ENCODE data around the gene KIAA0513.

KIAA0513 gene

DNA sequence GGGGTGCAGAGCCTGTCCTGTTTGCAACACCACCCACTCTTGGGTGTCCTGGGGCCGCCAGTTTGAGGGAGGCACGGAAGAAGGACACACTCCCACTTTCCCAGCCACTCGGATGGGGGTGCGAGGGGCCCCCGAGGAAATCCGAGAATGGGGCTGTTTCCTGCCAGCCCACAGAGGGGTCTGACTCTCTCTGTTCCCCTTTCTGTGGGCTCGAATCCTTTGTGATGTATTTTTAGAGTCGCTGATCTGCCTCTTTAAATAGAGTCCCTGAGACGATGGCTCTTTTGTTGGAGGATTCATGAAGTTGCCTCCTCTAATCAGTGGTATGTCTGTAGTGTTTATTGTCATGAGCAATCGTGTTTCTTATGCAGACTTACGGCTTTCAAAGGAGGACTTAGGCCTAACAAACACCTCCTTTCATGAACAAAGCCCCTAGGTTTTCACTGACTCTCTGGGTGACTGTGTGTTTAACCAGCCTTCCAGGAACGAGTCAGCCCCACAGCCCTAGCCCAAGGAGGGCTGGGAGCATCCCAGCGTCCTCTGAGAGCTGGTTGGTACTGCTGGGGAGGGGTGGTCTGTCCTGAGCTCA, 55.5 kb downstream of the KIAA0513 start:
- Histone ChIP-seq H3K9ac (ENCODE audit: low read depth, low read length, poor library complexity, severe bottlenecking) (no peak overlapping the region), H3K4me3 (ENCODE audit: low read length, poor library complexity, severe bottlenecking) (no peak overlapping the region), H3K4me1 (ENCODE audit: insufficient read depth, low read length, poor library complexity, severe bottlenecking) (no peaks in the 10 kb centered on the region), H3K36me3 (ENCODE audit: insufficient read depth, low read length) (no peaks in the 10 kb centered on the region), H3K27me3 (ENCODE audit: insufficient read depth, low read length, poor library complexity, severe bottlenecking) (no peaks in the 10 kb centered on the region), H3K79me2 (ENCODE audit: insufficient read depth, low read length) (no peaks in the 10 kb centered on the region), H4K20me1 (ENCODE audit: insufficient read depth, low read length, poor library complexity, severe bottlenecking) (no peaks in the 10 kb centered on the region), H3F3A (ENCODE audit: low read depth) (no peaks in the 10 kb centered on the region), H3K4me2 (ENCODE audit: low read depth, low read length, poor library complexity, severe bottlenecking) (no peak overlapping the region), H3K9me3 (ENCODE audit: insufficient read depth, low read depth, low read length) (no peaks in the 10 kb centered on the region), H3K9me2 (replicated peaks; ENCODE audit: low read depth, low read length) (no peaks in the 10 kb centered on the region), H2AFZ (ENCODE audit: low read length) (no peak overlapping the region)
- TF ChIP-seq CTCF (conservative IDR thresholded peaks at IDR 0.05; ENCODE audit: low read length) (no peak), EZH2phosphoT487 (IDR thresholded peaks at IDR 0.05; ENCODE audit: borderline replicate concordance) (no peak)

GRCh38 chr16:85084841-85085510, 57.4 kb downstream of the KIAA0513 start:
- Histone ChIP-seq H3F3A (ENCODE audit: low read depth) (no peaks in the 10 kb centered on the region), H3K9me3 (ENCODE audit: insufficient read depth, low read depth, low read length) (no peaks in the 10 kb centered on the region), H3K4me1 (ENCODE audit: insufficient read depth, low read length, poor library complexity, severe bottlenecking) (no peaks in the 10 kb centered on the region), H4K20me1 (ENCODE audit: insufficient read depth, low read length, poor library complexity, severe bottlenecking) (no peaks in the 10 kb centered on the region), H3K36me3 (ENCODE audit: insufficient read depth, low read length) (no peaks in the 10 kb centered on the region), H3K9ac (ENCODE audit: low read depth, low read length, poor library complexity, severe bottlenecking) (no peak overlapping the region), H3K27me3 (ENCODE audit: insufficient read depth, low read length, poor library complexity, severe bottlenecking) (no peaks in the 10 kb centered on the region), H3K4me2 (ENCODE audit: low read depth, low read length, poor library complexity, severe bottlenecking) (no peak overlapping the region), H2AFZ (ENCODE audit: low read length) (no peak overlapping the region), H3K4me3 (ENCODE audit: low read length, poor library complexity, severe bottlenecking) (no peak overlapping the region), H3K9me2 (replicated peaks; ENCODE audit: low read depth, low read length) (no peaks in the 10 kb centered on the region), H3K79me2 (ENCODE audit: insufficient read depth, low read length) (no peaks in the 10 kb centered on the region)
- no peak for TF ChIP-seq EZH2phosphoT487 (IDR thresholded peaks at IDR 0.05; ENCODE audit: borderline replicate concordance)
- TF ChIP-seq CTCF (conservative IDR thresholded peaks at IDR 0.05; ENCODE audit: low read length), result no peak

DNA sequence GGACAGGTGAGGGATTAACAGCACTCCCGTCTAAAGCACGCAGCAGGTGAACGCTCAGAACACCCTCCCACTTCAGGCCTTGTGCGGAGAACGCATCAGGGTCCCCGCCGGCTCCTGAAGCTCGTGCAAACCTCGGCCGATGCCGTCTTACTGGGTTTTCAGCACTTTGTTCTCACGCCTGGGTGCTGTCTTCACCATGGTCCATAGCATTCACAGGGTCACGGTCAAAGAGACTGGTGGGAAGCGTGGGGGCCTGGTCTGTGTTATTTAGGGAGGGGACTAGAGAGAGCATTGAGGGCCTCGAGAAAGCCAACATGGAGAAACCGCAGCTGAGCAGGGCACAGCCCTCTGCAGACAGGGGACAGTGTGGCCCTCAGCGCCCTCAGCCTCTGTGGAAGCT, 58.1 kb downstream of the KIAA0513 start:
- no peaks in the 10 kb centered on the region for H3K27me3 ChIP-seq (ENCODE audit: insufficient read depth, low read length, poor library complexity, severe bottlenecking)
- no peaks in the 10 kb centered on the region for H3K36me3 ChIP-seq (ENCODE audit: insufficient read depth, low read length)

More for the DNA sequence above, 58.1 kb downstream of the KIAA0513 start:
- Histone ChIP-seq H3K4me3 (ENCODE audit: low read length, poor library complexity, severe bottlenecking) (no peak overlapping the region), H3K9me2 (replicated peaks; ENCODE audit: low read depth, low read length) (no peaks in the 10 kb centered on the region), H2AFZ (ENCODE audit: low read length) (no peak overlapping the region), H3F3A (ENCODE audit: low read depth) (no peaks in the 10 kb centered on the region), H4K20me1 (ENCODE audit: insufficient read depth, low read length, poor library complexity, severe bottlenecking) (no peaks in the 10 kb centered on the region), H3K9ac (ENCODE audit: low read depth, low read length, poor library complexity, severe bottlenecking) (no peak overlapping the region), H3K79me2 (ENCODE audit: insufficient read depth, low read length) (no peaks in the 10 kb centered on the region), H3K9me3 (ENCODE audit: insufficient read depth, low read depth, low read length) (no peaks in the 10 kb centered on the region), H3K4me1 (ENCODE audit: insufficient read depth, low read length, poor library complexity, severe bottlenecking) (no peaks in the 10 kb centered on the region), H3K4me2 (ENCODE audit: low read depth, low read length, poor library complexity, severe bottlenecking) (no peak overlapping the region)
- TF ChIP-seq CTCF (conservative IDR thresholded peaks at IDR 0.05; ENCODE audit: low read length), result no peak
- no peak for TF ChIP-seq EZH2phosphoT487 (IDR thresholded peaks at IDR 0.05; ENCODE audit: borderline replicate concordance)
